IgD-negative memory B cell (primary cell): Measurements from ENCODE around the gene PRDM12. TPM values are rescaled to one million over a fixed set of nuclear protein-coding genes. Genes with fewer than 3 reads are reported as not detected.

Experiments
- H3K27ac Mint-ChIP-seq, 3 donors: one replicate each; pipeline ENCODE4 v1.8.0; 2020 to 2022; ENCODE audit warnings: mild to moderate bottlenecking in 3 of 3, mixed read lengths in 3 of 3, moderate library complexity in 1 of 3
- H3K27me3 Mint-ChIP-seq: one replicate; pipeline ENCODE4 v1.8.0; 2021; ENCODE audit warnings: mixed read lengths
- H3K36me3 Mint-ChIP-seq: one replicate; pipeline ENCODE4 v1.8.0; 2020; ENCODE audit warnings: mild to moderate bottlenecking, mixed read lengths
- H3K4me1 Mint-ChIP-seq, 3 donors: one replicate each; pipeline ENCODE4 v1.8.0; 2020 to 2022; ENCODE audit warnings: mixed read lengths in 3 of 3, mild to moderate bottlenecking in 1 of 3
- H3K4me3 Mint-ChIP-seq, 4 donors: one replicate each; pipeline ENCODE4 v1.8.0; 2020 to 2022; ENCODE audit warnings: mild to moderate bottlenecking in 4 of 4, mixed read lengths in 4 of 4, moderate library complexity in 3 of 4
- H3K9me3 Mint-ChIP-seq, 3 donors: one replicate each; pipeline ENCODE4 v1.8.0; 2020 to 2021; ENCODE audit warnings: mixed read lengths in 3 of 3, mild to moderate bottlenecking in 1 of 3
- polyA plus RNA-seq: library from polyadenylated mRNA; unstranded; fragments of 300-500 nt; fragmentation: Illumina TruSeq; gene quantifications from one replicate; pipeline ENCODE4 v1.2.3, GENCODE V29; 2021

The PRDM12 gene
- polyA plus RNA-seq, 1 donor from 2014 or later = not detected

DNA sequence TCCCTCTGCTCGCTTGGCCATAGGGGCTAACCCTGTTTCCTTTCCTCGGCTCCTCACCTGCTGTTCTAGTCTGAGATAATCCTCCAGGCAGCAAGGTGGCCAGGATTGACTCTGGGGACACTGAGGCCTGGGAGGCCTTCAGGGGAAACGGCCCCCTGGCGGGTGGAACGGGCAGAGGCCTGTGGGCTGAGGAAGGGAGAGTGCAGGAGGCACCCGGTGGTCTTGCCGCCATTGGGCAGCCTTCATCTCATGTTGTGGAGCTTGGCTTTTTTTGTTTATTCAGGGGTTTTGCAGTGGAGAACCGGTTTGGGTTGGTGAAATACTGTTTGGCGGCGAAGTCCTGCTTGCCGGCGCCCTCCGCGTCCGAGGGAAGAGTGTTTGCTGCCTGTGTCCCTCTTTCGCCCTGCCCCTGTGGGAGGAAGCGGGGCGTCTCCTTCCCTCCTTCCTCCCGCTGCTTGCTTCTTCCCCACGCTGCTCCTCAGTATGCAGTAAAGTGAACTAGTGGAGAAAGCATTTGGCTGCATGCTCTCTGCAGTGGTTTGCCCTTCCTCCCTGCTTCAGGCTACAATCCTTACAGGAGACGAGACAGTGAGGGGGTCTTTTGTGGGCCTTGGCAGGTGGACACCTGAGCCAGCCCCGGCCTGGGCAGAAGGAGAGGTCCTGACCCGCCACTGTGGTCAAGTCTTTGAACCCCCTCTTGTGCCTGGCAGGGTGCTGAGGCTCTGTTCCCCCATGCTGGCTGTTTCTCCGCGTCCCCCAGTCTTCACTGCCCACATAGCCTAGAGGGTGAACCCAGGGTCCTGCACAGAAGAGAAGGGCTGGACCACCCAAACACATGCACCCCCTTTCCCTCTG is 30.8 kb upstream of the PRDM12 start:
- Mint-ChIP-seq H3K4me1 (no peaks in the 10 kb centered on the region), H3K4me3 (no peak overlapping the region), H3K9me3 (no peaks in the 10 kb centered on the region), H3K36me3 (peaks cover 5% of the 10 kb centered on the region), H3K27me3 (no peaks in the 10 kb centered on the region), H3K27ac (no peak overlapping the region)

DNA sequence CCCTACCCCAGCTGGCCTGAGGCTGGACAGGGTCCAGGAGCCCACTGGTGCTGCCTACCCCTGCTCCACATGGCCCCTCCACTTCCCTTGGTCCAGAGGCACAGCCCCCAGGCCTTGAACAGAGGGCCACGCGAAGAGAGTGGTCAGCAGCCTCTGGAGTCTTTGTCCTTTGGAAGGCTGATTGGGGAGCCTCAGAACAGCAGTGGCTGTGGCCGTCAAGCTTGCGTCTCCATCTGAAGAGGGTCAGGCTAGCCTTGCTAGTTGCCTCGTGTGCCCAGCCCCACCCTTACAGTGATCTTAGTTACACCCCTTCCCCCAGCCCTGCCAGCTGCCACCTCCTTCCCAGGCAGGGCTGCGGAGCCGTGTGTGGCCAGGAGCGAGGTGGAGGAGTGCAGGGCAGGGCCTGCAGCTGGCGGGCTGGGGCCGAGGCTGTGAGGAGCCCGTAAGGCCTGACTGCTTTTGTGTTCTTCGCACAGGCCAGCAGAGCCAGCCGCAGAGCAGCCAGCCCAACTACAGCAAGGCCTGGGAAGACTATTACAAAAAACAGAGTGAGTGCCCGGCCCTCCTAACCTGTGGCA is 30.1 kb upstream of the PRDM12 start:
- Mint-ChIP-seq H3K9me3 (no peaks in the 10 kb centered on the region), H3K4me1 (no peaks in the 10 kb centered on the region), H3K27me3 (no peaks in the 10 kb centered on the region), H3K27ac (no peak overlapping the region), H3K4me3 (no peak overlapping the region), H3K36me3 (peaks cover 8% of the 10 kb centered on the region)

DNA sequence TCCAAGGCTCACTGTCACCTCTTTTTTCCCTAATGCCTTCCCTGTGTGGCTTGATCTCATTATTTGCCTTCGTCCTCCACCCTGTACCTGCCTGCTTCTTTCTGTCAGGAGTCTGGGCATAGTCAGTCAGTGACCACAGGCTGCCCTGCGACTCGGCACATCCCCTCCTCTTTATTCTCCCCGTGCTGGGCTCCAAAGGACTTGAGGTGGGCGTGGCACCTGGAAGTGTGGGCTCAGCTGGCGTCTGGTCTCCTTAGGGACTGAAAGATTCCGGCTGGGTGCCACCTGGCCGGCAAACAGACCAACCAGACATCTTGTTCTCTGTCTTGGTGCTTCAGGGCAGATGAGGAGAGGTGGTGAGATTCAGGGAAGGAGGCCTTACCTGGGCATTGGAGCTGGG is 29.6 kb upstream of the PRDM12 start:
- Mint-ChIP-seq H3K27me3 (no peaks in the 10 kb centered on the region), H3K27ac (no peak overlapping the region), H3K36me3 (peaks cover 8% of the 10 kb centered on the region), H3K9me3 (no peaks in the 10 kb centered on the region), H3K4me3 (no peak overlapping the region), H3K4me1 (no peaks in the 10 kb centered on the region)

DNA sequence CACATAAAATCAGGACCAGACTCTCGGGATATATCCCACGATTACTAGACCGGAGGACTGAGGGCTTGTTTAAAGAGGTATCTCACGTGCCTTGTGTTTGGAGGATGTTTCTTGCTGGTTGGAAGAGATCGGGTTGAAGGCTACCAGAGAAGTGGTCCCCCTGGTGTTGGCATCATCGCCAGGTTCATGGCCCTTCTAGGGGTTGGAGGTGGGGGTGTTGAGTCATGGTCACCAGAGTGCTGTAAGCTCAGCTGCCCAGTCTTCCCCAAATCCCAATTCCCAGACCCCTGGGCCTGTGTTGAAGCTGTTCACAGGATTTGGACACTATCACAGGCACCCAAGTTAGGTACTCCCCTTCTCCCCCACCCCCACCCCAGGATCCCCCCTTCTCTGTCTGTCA is 29.1 kb upstream of the PRDM12 start:
- H3K36me3 Mint-ChIP-seq = peaks cover 8% of the 10 kb centered on the region
- no peaks in the 10 kb centered on the region for H3K4me1 Mint-ChIP-seq
- H3K4me3 Mint-ChIP-seq = no peak overlapping the region
- H3K9me3 Mint-ChIP-seq = no peaks in the 10 kb centered on the region
- no peaks in the 10 kb centered on the region for H3K27me3 Mint-ChIP-seq
- H3K27ac Mint-ChIP-seq = no peak overlapping the region

DNA sequence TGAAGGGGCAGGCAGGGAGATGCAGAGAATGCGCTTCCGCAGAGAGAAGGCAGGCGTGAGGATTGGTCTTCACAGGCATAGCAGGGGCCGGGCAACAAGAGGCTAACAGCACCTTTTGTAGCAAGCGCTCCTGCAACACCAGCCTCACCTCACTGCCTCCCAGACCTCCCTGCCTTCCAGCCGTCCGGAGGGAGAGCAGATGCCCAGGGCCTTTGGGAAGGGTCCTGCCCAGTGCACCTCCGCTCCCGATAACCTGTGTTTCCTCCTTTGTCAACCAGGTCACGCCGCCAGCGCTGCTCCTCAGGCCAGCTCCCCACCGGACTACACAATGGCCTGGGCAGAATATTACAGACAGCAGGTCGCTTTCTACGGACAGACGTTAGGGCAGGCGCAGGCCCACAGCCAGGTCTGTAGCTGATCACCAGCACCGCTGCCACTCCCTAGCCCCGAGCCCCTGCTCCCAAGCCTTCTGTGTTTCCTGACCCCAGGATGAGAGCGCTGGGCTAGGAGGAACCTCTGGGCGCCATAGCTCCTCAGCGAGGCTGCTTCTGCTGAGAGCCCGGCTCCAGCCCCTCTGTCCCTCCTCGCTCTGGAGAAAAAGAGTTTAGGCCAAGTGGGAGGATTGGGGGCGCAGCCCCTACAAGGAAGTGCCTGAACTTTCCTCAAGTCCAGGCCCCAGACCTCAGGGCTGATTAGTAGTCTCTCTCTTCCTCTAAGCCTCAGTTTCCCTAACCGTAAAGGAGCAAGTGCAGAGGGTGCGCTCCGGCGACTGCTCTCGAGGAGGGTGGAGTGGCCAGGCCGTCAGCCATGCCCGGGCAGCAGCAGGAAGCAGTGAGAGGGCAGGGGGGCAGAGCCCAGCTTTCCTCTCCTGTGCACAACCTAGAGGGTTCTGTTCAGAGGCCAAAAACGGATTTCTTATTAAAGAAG is 28.4 kb upstream of the PRDM12 start:
- Mint-ChIP-seq H3K4me1 (no peaks in the 10 kb centered on the region), H3K27me3 (no peaks in the 10 kb centered on the region), H3K27ac (no peak overlapping the region), H3K9me3 (no peaks in the 10 kb centered on the region), H3K4me3 (no peak overlapping the region), H3K36me3 (peaks cover 8% of the 10 kb centered on the region)

DNA sequence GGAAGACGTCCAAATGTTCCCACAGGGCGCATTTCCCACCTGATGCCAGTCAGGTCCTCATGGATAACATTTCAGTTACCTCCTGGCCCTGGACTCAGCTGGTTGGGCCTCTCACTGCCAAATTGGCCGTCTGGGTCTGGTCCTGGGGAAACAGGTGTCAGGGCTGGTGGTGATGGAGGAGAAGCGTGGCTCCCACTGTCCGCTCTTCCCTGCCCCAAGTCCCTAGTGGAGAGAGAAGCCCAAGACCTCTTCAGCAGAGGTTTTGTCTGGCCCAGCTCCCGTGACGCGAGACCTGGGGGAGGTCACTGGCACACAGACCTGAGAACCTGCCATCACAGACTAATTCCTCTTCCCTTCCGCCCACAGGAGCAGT is 27.8 kb upstream of the PRDM12 start:
- H3K4me3 Mint-ChIP-seq = no peak overlapping the region
- H3K27me3 Mint-ChIP-seq = no peaks in the 10 kb centered on the region
- H3K4me1 Mint-ChIP-seq = no peaks in the 10 kb centered on the region
- H3K36me3 Mint-ChIP-seq = peaks cover 8% of the 10 kb centered on the region
- H3K27ac Mint-ChIP-seq = no peak overlapping the region
- no peaks in the 10 kb centered on the region for H3K9me3 Mint-ChIP-seq

DNA sequence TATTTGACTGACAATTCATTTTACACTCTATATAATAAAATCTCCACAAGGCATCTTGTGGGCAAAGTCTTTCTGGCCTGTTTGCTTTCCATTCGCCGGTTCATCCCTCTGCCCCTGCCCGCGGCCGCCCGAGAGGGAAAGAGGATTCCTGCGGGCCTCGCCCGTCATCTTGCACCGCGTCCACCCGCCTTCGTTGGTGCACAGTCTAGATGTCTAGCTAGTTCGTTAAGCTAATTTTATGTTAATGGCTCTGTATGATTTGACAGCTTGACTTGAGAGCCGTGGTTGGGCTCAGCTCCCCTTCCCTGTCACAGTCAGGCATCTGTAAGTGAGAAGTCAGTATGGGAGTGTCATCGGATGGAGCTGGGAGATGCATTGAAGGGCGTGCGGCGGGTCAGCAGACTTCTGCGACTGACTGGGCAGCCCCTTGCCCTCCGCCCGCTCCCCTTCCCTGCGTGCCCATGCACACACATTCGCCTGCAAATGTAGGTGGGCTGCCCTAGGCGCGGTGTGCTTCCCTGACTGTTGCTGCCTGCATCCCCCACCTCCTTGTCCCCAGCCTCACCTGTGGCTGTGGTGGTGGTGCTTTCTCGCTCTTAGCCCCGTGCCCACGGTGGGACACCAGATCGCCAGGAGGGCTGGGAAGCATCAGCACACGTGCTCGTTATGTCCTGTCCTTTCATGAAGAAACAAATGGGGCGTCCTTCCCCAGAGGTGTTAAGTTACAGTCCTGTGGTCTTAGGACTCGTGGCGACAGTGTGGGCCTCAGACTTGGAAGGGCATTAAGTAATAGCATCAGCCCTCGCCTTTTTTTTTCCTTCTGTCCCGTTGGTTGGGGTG is 25.9 kb upstream of the PRDM12 start:
- Mint-ChIP-seq H3K9me3 (no peaks in the 10 kb centered on the region), H3K36me3 (peaks cover 8% of the 10 kb centered on the region), H3K27me3 (no peaks in the 10 kb centered on the region), H3K4me1 (no peaks in the 10 kb centered on the region), H3K27ac (peak overlapping the region in 1 of 3 donors; percentile 28), H3K4me3 (no peak overlapping the region)

DNA sequence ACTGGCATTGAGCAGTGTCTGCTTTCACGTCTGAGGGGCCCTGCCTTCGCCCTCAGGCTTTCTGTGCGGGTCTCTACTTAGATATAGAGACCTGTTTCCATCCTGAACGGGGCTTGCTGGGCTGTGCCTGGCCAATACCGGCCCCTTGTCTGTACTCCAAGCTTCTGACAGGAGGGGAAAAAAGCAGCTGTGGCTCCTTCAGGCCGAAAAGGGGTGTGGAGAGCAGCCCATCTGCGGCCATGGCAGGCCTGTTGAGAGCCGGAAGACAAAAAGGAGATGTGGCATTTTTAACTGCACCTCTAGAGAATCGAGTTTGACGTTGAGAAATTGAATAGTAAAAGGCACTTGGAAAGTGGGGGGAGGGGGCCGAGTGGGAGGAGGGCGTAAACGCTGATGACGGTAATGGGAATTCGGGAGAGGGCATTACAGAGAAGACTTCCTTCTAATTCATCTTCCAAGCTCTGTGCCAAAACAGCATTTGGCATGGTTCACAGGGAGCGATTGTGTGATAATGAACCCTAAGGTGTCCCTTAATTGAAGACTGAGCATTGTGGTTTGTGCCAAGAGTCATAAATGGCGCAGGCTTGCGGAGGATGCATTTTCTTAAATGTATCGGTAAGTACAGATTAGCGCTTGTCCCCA is 25.1 kb upstream of the PRDM12 start:
- H3K36me3 Mint-ChIP-seq = peaks cover 8% of the 10 kb centered on the region
- H3K4me3 Mint-ChIP-seq = no peak overlapping the region
- H3K4me1 Mint-ChIP-seq = no peaks in the 10 kb centered on the region
- H3K27ac Mint-ChIP-seq = peak overlapping the region in 1 of 3 donors; percentile 82
- no peaks in the 10 kb centered on the region for H3K27me3 Mint-ChIP-seq
- H3K9me3 Mint-ChIP-seq = no peaks in the 10 kb centered on the region

DNA sequence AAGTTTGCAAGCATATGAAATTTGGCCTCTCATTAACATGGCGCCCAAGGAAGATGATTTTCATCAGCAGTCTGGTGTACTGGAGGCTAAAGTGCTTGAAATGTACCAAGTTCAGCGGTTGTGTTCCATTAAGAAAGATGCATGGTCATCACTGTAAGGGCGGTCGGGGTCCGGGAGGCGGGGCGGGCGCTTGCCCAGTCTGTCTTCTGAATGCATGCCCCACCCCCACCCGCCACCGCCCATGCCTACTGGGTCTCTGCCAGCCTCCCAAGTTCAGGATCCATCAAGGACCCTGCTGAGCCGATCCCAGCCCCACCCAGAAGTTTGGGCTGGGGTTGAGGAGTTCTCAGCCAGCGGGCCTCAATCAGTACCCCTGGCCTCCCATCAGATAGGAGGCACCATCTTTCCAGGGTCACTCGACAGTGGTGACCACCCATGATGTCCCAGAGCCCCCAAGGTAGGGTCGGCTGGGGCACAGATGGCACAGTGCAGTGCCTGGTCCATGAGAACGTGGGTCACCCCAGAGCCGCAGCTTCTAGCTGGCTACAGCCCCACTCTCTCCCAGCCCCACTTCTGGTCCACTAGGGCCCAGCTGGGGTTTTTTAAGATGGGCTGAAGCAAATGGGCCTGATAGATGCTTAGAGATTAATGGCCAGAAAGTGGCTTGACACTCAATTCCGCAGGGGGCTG is 24.4 kb upstream of the PRDM12 start:
- Mint-ChIP-seq H3K4me3 (no peak overlapping the region), H3K27me3 (no peaks in the 10 kb centered on the region), H3K4me1 (no peaks in the 10 kb centered on the region), H3K27ac (no peak overlapping the region), H3K36me3 (peaks cover 4% of the 10 kb centered on the region), H3K9me3 (no peaks in the 10 kb centered on the region)

DNA sequence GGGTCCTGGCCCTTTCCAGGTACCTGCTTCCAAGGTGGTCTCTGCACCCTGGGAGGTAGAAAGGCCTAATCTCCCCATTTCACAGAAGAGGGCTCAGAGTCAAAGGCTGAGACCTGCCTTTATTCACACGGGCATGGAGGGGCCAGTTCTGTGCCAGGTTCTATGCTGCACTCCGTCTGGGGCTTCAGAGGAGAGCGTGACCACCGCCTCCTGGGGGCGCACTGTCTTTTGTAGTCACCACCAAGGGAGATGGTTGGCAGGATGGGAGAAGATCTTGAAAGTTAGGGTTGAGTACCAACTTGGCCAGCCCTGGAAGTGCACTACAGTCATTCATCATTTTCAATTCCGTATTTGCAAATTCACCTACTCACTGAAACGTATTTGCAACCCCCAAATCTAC is 23.7 kb upstream of the PRDM12 start:
- Mint-ChIP-seq H3K4me1 (no peaks in the 10 kb centered on the region), H3K9me3 (peaks cover 0 to 1% (median 0%) of the 10 kb centered on the region in 3 donors), H3K27ac (no peak overlapping the region), H3K27me3 (no peaks in the 10 kb centered on the region), H3K4me3 (no peak overlapping the region), H3K36me3 (peaks cover 3% of the 10 kb centered on the region)

DNA sequence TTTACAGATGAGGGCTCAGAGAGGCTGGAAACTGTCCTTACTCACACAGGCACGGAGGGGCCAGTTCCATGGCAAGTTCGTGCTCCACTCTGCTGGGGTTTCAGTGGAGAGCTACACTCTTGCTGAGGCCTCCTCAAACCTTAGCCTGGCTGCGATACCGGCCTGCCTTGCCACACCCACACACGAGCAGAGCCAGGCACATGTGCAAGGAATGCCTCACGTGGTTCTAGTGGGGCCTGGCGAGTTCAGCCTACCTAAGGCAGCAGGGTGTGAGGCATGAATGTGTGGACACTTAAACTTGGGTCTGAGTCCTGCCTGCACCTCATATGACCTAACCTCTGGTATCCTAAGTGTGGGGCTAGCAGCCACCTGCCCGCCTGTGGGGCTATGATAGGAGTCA is 21.5 kb upstream of the PRDM12 start:
- Mint-ChIP-seq H3K9me3 (peaks cover 2 to 9% (median 5%) of the 10 kb centered on the region in 3 donors), H3K4me1 (no peaks in the 10 kb centered on the region), H3K27me3 (peaks cover 2% of the 10 kb centered on the region), H3K4me3 (no peak overlapping the region), H3K27ac (no peak overlapping the region), H3K36me3 (peaks cover 7% of the 10 kb centered on the region)

DNA sequence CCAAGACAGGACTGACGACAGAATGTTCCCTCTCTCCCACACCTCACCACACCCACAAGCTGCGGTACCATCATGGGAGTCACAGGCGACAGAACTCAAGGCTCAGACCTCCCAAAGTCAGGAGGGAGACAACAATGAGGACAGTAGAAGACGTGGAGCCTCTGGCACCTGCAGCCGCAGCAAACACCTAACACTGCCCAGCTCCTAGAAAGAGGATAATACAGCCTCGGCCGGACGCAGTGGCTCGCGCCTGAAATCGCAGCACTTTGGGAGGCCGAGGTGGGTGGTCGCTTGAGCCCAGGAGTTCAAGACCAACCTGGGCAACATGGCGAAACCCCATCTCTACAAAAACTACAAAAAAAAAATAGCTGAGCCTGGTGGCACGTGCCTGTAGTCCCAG is 13.2 kb upstream of the PRDM12 start:
- Mint-ChIP-seq H3K27me3 (peaks cover 6% of the 10 kb centered on the region), H3K27ac (no peak overlapping the region), H3K9me3 (peaks cover 0 to 6% (median 3%) of the 10 kb centered on the region in 3 donors), H3K4me3 (no peak overlapping the region), H3K4me1 (no peaks in the 10 kb centered on the region), H3K36me3 (peaks cover 3% of the 10 kb centered on the region)

DNA sequence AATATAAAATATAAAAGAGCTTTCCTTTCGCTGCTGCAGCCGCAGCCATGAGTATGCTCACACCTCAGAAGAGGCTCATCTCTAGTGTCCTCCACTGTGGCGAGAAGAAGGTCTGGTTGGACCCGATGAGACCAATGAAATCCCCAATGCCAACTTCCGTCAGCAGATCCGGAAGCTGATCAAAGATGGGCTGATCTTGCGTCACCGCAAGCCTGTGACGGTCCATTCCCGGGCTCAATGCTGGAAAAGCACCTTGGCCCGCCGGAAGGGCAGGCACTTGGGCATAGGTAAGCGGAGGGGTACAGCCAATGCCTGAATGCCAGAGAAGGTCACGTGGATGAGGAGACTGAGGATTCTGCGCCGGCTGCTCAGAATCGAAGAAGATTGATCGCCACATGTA is 12.6 kb upstream of the PRDM12 start:
- peaks cover 1% of the 10 kb centered on the region for H3K36me3 Mint-ChIP-seq
- no peak overlapping the region for H3K4me3 Mint-ChIP-seq
- no peak overlapping the region for H3K27ac Mint-ChIP-seq
- no peaks in the 10 kb centered on the region for H3K4me1 Mint-ChIP-seq
- peaks cover 6% of the 10 kb centered on the region for H3K27me3 Mint-ChIP-seq
- H3K9me3 Mint-ChIP-seq = peaks cover 0 to 4% (median 0%) of the 10 kb centered on the region in 3 donors

DNA sequence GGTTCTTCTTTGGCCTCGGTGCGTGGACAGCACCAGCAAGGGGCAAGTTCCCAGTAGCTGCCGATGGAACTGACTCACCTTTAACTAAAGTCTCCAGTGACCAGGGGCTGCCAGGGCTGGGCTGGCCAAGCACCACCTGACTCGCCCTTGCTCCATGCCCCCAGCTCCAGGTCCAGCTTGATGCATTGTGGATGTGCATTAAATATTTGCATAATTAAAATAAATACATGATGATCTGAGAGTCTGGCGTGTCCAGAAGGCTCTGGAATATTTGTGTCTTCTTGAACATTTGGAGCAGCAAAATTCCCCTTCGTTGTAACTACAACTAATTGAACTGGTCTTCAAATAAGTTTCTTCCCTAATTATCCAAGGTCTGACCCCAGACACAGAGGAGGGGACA is 9.5 kb upstream of the PRDM12 start:
- Mint-ChIP-seq H3K9me3 (peaks cover 0 to 3% (median 0%) of the 10 kb centered on the region in 3 donors), H3K36me3 (no peaks in the 10 kb centered on the region), H3K4me3 (no peak overlapping the region), H3K27ac (no peak overlapping the region), H3K4me1 (peaks cover 0 to 1% (median 0%) of the 10 kb centered on the region in 3 donors), H3K27me3 (peaks cover 21% of the 10 kb centered on the region)
